ENCODE data around the gene NUCKS1.

Gene NUCKS1

GRCh38 chr1:205666372-205667166 is 83.4 kb downstream of the NUCKS1 start:
- no peak for DNase-seq

- peak; percentile 1 for DNase-seq
Observed at GRCh38 chr1:205665201-205666045, 84.6 kb downstream of the NUCKS1 start.

GRCh38 chr1:205664399-205665017 is 85.5 kb downstream of the NUCKS1 start:
- no peak for DNase-seq

- DNase-seq = no peak
Observed at GRCh38 chr1:205663286-205663936, 86.6 kb downstream of the NUCKS1 start.
